Measurements from ENCODE around the gene ZNF831.

ZNF831 gene

GRCh38 chr20:59163631-59164530 is at the start of gene ZNF831:
Gene ZNF831 (plus strand): TSS chr20:59163821. CDS start chr20:59191020, 27,199 bp downstream.
- DNase-seq: no peak

- DNase-seq: no peak
Measured at GRCh38 chr20:59117526-59117925, 46.1 kb upstream of the ZNF831 start.

GRCh38 chr20:59118855-59119254 is 44.8 kb upstream of the ZNF831 start:
- DNase-seq: no peak

GRCh38 chr20:59120491-59120890 is 43.1 kb upstream of the ZNF831 start:
- no peak for DNase-seq

GRCh38 chr20:59120919-59121318 is 42.7 kb upstream of the ZNF831 start:
- no peak for DNase-seq

GRCh38 chr20:59121714-59122565 is 41.7 kb upstream of the ZNF831 start:
- no peak for DNase-seq

GRCh38 chr20:59122566-59122919 is 41.1 kb upstream of the ZNF831 start:
- no peak for DNase-seq

- no peak for DNase-seq
Measured at GRCh38 chr20:59123011-59123677, 40.5 kb upstream of the ZNF831 start.

- no peak for DNase-seq
Measured at GRCh38 chr20:59123678-59124255, 39.9 kb upstream of the ZNF831 start.

GRCh38 chr20:59124296-59125029 is 39.2 kb upstream of the ZNF831 start:
- no peak for DNase-seq

GRCh38 chr20:59125332-59125731 is 38.3 kb upstream of the ZNF831 start:
- no peak for DNase-seq

GRCh38 chr20:59125836-59126235 is 37.8 kb upstream of the ZNF831 start:
- DNase-seq: no peak

- no peak for DNase-seq
Measured at GRCh38 chr20:59127839-59128238, 35.8 kb upstream of the ZNF831 start.

- no peak for DNase-seq
Measured at GRCh38 chr20:59131551-59132285, 31.9 kb upstream of the ZNF831 start.

GRCh38 chr20:59134182-59134581 is 29.4 kb upstream of the ZNF831 start:
- DNase-seq: no peak

- no peak for DNase-seq
Measured at GRCh38 chr20:59135093-59135492, 28.5 kb upstream of the ZNF831 start.

GRCh38 chr20:59136027-59136426 is 27.6 kb upstream of the ZNF831 start:
- DNase-seq: no peak

- DNase-seq: no peak
Measured at GRCh38 chr20:59137532-59137931, 26.1 kb upstream of the ZNF831 start.

GRCh38 chr20:59138114-59138748 is 25.4 kb upstream of the ZNF831 start:
- no peak for DNase-seq

- no peak for DNase-seq
Measured at GRCh38 chr20:59139998-59140397, 23.6 kb upstream of the ZNF831 start.

Data from NCI-H1092 (cell line).